Uterus (tissue), 2 donors: ENCODE results near the gene SHROOM2.
"Not testable (repeated sequence)": the region's sequence is repeated elsewhere in the genome, so short reads cannot be mapped to it uniquely, and the experiment has no call there.

Source experiments
- POLR2A ChIP-seq, 2 donors: fragments of 450-650 bp; IDR thresholded peaks; one replicate each; pipeline ENCODE4 v1.6.1; 2016; ENCODE audit warnings: antibody characterized with exemption in 2 of 2, mild to moderate bottlenecking in 1 of 2, moderate library complexity in 1 of 2
- TF ChIP-seq, protein P1 (sequence below), 4 experiments: fragments of 200-600 bp in 2 of 4; fragments of 450-650 bp in 2 of 4; sonication (generic) in 2 of 4; IDR thresholded peaks; one replicate each; pipeline ENCODE4 v1.5.1; 2016 to 2019; ENCODE audit warnings: antibody characterized with exemption in 4 of 4, mild to moderate bottlenecking in 2 of 4, moderate library complexity in 1 of 4

DNA sequence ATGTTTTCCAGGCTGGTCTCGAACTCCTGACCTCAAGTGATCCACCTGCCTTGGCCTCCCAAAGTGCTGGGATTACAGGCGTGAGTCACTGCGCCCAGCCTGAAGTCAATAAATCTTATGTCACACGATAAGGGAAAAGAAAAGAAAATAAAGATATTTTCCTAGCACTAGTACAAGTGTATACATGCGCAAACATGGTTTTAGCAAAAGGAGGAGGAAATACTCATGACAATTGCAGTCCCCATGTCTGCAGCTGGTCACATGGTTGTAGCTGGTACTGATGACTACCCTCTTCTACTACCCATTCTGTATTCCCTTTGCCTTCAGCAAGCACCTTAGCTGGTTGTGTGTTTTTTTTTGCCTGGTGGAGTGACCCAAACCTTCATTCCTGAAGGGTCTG is 23.6 kb downstream of the SHROOM2 start:
- TF ChIP-seq, protein P1, sequence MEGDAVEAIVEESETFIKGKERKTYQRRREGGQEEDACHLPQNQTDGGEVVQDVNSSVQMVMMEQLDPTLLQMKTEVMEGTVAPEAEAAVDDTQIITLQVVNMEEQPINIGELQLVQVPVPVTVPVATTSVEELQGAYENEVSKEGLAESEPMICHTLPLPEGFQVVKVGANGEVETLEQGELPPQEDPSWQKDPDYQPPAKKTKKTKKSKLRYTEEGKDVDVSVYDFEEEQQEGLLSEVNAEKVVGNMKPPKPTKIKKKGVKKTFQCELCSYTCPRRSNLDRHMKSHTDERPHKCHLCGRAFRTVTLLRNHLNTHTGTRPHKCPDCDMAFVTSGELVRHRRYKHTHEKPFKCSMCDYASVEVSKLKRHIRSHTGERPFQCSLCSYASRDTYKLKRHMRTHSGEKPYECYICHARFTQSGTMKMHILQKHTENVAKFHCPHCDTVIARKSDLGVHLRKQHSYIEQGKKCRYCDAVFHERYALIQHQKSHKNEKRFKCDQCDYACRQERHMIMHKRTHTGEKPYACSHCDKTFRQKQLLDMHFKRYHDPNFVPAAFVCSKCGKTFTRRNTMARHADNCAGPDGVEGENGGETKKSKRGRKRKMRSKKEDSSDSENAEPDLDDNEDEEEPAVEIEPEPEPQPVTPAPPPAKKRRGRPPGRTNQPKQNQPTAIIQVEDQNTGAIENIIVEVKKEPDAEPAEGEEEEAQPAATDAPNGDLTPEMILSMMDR (IDR thresholded peaks at IDR 0.05): not testable (repeated sequence)
- not testable (repeated sequence) for TF ChIP-seq POLR2A (IDR thresholded peaks at IDR 0.05)
